Mesenchymal stem cell (in vitro differentiated cells and primary cell): Measurements from ENCODE around the gene RALY.
A peak's percentile ranks its signal among the peaks of the same experiment; 100 is the strongest.

Experiments used
- DNase-seq: peaks from one replicate; pipeline ENCODE4 v3.0.0-alpha.2; 2013
- H2AFZ ChIP-seq: one replicate; pipeline ENCODE4 v1.6.1; 2013; ENCODE audit warnings: low read depth, mild to moderate bottlenecking, control low read depth, inconsistent platforms, low read length, moderate library complexity
- H2AK5ac ChIP-seq: 2 replicates; pipeline ENCODE4 v1.6.1; 2013; ENCODE audit warnings: low read length, moderate library complexity, mild to moderate bottlenecking, inconsistent platforms; ENCODE audit not compliant: severe bottlenecking
- H2BK120ac ChIP-seq: one replicate; pipeline ENCODE4 v1.6.1; 2013; ENCODE audit warnings: low read depth, mild to moderate bottlenecking, inconsistent platforms, low read length, moderate library complexity
- H2BK12ac ChIP-seq, 2 experiments: one replicate each; pipeline ENCODE4 v1.6.1; 2013; ENCODE audit warnings: inconsistent platforms in 2 of 2, low read length in 2 of 2, mild to moderate bottlenecking in 2 of 2, moderate library complexity in 2 of 2, control low read depth in 1 of 2
- H2BK15ac ChIP-seq: one replicate; pipeline ENCODE4 v1.6.1; 2013; ENCODE audit warnings: mild to moderate bottlenecking, low read depth, inconsistent platforms; ENCODE audit not compliant: poor library complexity, severe bottlenecking
- H2BK5ac ChIP-seq: 2 replicates; pipeline ENCODE4 v1.6.1; 2013; ENCODE audit warnings: low read depth, mild to moderate bottlenecking, low read length, control low read depth, inconsistent platforms; ENCODE audit not compliant: poor library complexity, severe bottlenecking
- H3K14ac ChIP-seq, 2 experiments: one replicate each; pipeline ENCODE4 v1.6.1; 2013; ENCODE audit warnings: inconsistent platforms in 2 of 2, low read length in 2 of 2, control low read depth in 1 of 2, mild to moderate bottlenecking in 1 of 2, moderate library complexity in 1 of 2
- H3K18ac ChIP-seq, 2 experiments: one replicate each; pipeline ENCODE4 v1.6.1; 2013; ENCODE audit warnings: inconsistent platforms in 2 of 2, low read length in 2 of 2, control low read depth in 1 of 2, low read depth in 1 of 2, mild to moderate bottlenecking in 1 of 2
- H3K23ac ChIP-seq, 2 experiments: one replicate each; pipeline ENCODE4 v1.6.1; 2013; ENCODE audit warnings: inconsistent platforms in 2 of 2, low read length in 2 of 2, mild to moderate bottlenecking in 2 of 2, moderate library complexity in 2 of 2, control low read depth in 1 of 2
- H3K27ac ChIP-seq: 2 replicates; pipeline ENCODE4 v1.5.1; 2013; ENCODE audit warnings: mild to moderate bottlenecking, moderate library complexity, low read length, control low read depth, inconsistent platforms; ENCODE audit not compliant: poor library complexity, severe bottlenecking
- H3K27me3 ChIP-seq, 2 experiments: 2 replicates each; pipeline versions ENCODE4 v1.6.1 to v1.7.0; 2013; ENCODE audit warnings: low read length in 2 of 2, mild to moderate bottlenecking in 2 of 2, moderate library complexity in 2 of 2, control low read depth in 1 of 2, inconsistent platforms in 1 of 2; ENCODE audit not compliant: control insufficient read depth in 1 of 2, insufficient read depth in 1 of 2
- H3K36me3 ChIP-seq, 2 experiments: 2 replicates each; pipeline versions ENCODE4 v1.6.1 to v1.7.0; 2013; ENCODE audit warnings: low read length in 2 of 2, control low read depth in 1 of 2, inconsistent platforms in 1 of 2, low read depth in 1 of 2, mild to moderate bottlenecking in 1 of 2; ENCODE audit not compliant: insufficient read depth in 2 of 2, control insufficient read depth in 1 of 2
- H3K4ac ChIP-seq, 2 experiments: one replicate each; pipeline ENCODE4 v1.6.1; 2013; ENCODE audit warnings: inconsistent platforms in 2 of 2, low read length in 2 of 2, mild to moderate bottlenecking in 2 of 2, moderate library complexity in 2 of 2, control low read depth in 1 of 2, low read depth in 1 of 2
- H3K4me1 ChIP-seq: 2 replicates; pipeline ENCODE4 v1.6.1; 2013; ENCODE audit warnings: low read depth, low read length, control low read depth; ENCODE audit not compliant: control insufficient read depth, insufficient read depth
- H3K4me2 ChIP-seq: 2 replicates; pipeline ENCODE4 v1.6.1; 2013; ENCODE audit warnings: low read length, mild to moderate bottlenecking, inconsistent platforms; ENCODE audit not compliant: poor library complexity, severe bottlenecking
- H3K4me3 ChIP-seq, 2 experiments: 2 replicates each; pipeline versions ENCODE4 v1.5.1 to v1.7.0; 2013; ENCODE audit warnings: low read length in 2 of 2, mild to moderate bottlenecking in 2 of 2, control low read depth in 1 of 2, low read depth in 1 of 2; ENCODE audit not compliant: insufficient read depth in 1 of 2
- H3K79me1 ChIP-seq: replicated peaks from 2 replicates; pipeline ENCODE4 v1.6.1; 2013; ENCODE audit warnings: mild to moderate bottlenecking, control low read depth, low read length, inconsistent platforms; ENCODE audit not compliant: poor library complexity, severe bottlenecking
- H3K9ac ChIP-seq: 2 replicates; pipeline ENCODE4 v1.7.0; 2013; ENCODE audit warnings: mild to moderate bottlenecking, low read length, moderate library complexity
- H3K9me3 ChIP-seq: 2 replicates; pipeline ENCODE4 v1.7.0; 2013; ENCODE audit warnings: mild to moderate bottlenecking, low read length; ENCODE audit not compliant: control insufficient read depth
- H4K8ac ChIP-seq: one replicate; pipeline ENCODE4 v1.6.1; 2013; ENCODE audit warnings: inconsistent platforms, mild to moderate bottlenecking, low read length, moderate library complexity
- H4K91ac ChIP-seq: one replicate; pipeline ENCODE4 v1.6.1; 2013; ENCODE audit warnings: mild to moderate bottlenecking, low read length, inconsistent platforms
- WGBS: methylation state at CpG from one replicate; pipeline ENCODE4 v1.1.7; 2013; ENCODE audit warnings: mixed read lengths; 5-methylcytosine and 5-hydroxymethylcytosine counted together

RALY gene

GRCh38 chr20:34078540-34078939, 84.8 kb downstream of the RALY start:
- no peak overlapping the region for H3K4ac ChIP-seq
- no peak overlapping the region for H2AK5ac ChIP-seq
- no peak overlapping the region for H3K23ac ChIP-seq
- WGBS = 98% methylated on average over 5 of the region's 5 CpGs
- H2BK15ac ChIP-seq = no peak overlapping the region
- H3K18ac ChIP-seq = no peak overlapping the region
- no peaks in the 10 kb centered on the region for H3K27me3 ChIP-seq
- H3K4me2 ChIP-seq = no peak overlapping the region
- no peak overlapping the region for H4K91ac ChIP-seq
- H3K9me3 ChIP-seq = no peaks in the 10 kb centered on the region
- H3K4me1 ChIP-seq = peaks cover 4% of the 10 kb centered on the region
- H3K79me1 ChIP-seq = peaks cover 63% of the 10 kb centered on the region
- H2BK12ac ChIP-seq = no peak overlapping the region
- H3K14ac ChIP-seq = no peak overlapping the region
- H2BK5ac ChIP-seq = no peak overlapping the region
- no peak overlapping the region for H3K27ac ChIP-seq
- no peak overlapping the region for H2AFZ ChIP-seq
- no peak overlapping the region for H2BK120ac ChIP-seq
- peaks cover 73 to 76% of the 10 kb centered on the region in 2 experiments for H3K36me3 ChIP-seq
- H3K9ac ChIP-seq = no peak overlapping the region
- no peak overlapping the region for H3K4me3 ChIP-seq
- no peak overlapping the region for H4K8ac ChIP-seq
- DNase-seq = no peak

- Histone ChIP-seq H2BK12ac (no peak overlapping the region), H4K91ac (no peak overlapping the region), H3K23ac (no peak overlapping the region), H3K36me3 (peaks cover 72 to 86% of the 10 kb centered on the region in 2 experiments), H3K4me2 (no peak overlapping the region), H2AFZ (no peak overlapping the region), H3K9ac (no peak overlapping the region), H2BK15ac (no peak overlapping the region), H3K18ac (no peak overlapping the region), H3K27ac (no peak overlapping the region), H3K4ac (no peak overlapping the region), H3K27me3 (no peaks in the 10 kb centered on the region), H2BK5ac (no peak overlapping the region), H3K9me3 (no peaks in the 10 kb centered on the region), H3K4me3 (no peak overlapping the region), H4K8ac (no peak overlapping the region), H3K79me1 (peaks cover 58% of the 10 kb centered on the region), H2BK120ac (no peak overlapping the region), H2AK5ac (no peak overlapping the region), H3K14ac (no peak overlapping the region), H3K4me1 (peaks cover 4% of the 10 kb centered on the region)
- DNase-seq = no peak
- WGBS = 97% methylated on average over 6 of the region's 6 CpGs
These were observed 86.1 kb downstream of the RALY start for GRCh38 chr20:34079818-34080217.

DNA sequence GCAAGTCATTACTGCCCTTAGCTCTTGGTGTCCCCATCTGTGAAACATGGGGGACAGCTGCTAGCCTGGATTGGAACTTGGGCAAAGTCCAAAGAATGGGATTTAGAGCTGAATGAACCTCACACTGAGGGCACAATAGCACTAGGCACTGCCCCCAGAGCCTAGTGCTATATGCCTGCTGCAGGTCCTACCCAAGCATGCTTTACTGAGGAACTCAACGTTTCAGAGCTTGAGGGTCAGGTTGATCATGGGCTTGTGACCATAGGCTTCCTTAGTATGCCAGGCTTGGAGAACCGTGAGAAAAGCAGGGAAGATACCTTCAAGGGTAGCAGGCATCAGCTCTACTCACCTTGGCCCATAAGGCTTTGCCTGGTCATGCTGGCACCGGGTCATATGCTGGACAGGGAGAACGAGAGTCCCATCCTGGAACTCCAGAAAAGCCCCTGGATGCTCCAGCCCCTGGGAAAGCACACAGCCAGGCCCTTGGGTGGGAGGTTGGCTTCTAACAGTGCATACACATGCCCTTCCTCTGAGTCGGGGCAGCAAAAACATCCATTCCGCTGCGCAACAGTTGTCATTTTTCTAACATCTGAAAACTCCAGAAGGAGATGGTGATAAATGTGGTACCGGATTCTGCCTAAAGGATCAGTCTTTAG, 88.6 kb downstream of the RALY start:
- H2AFZ ChIP-seq = no peak overlapping the region
- no peak overlapping the region for H2AK5ac ChIP-seq
- no peak for DNase-seq
- H2BK120ac ChIP-seq = no peak overlapping the region
- H3K4ac ChIP-seq = no peak overlapping the region
- WGBS = 97% methylated on average over 8 of the region's 8 CpGs
- peak overlapping the region; percentile 2 for H3K9ac ChIP-seq
- no peak overlapping the region for H4K8ac ChIP-seq
- no peak overlapping the region for H3K27ac ChIP-seq
- H3K4me2 ChIP-seq = no peak overlapping the region
- H3K36me3 ChIP-seq = peaks cover 71 to 84% of the 10 kb centered on the region in 2 experiments
- no peaks in the 10 kb centered on the region for H3K27me3 ChIP-seq
- H3K9me3 ChIP-seq = no peaks in the 10 kb centered on the region
- H2BK5ac ChIP-seq = no peak overlapping the region
- H4K91ac ChIP-seq = no peak overlapping the region
- H3K18ac ChIP-seq = no peak overlapping the region
- H3K4me3 ChIP-seq = no peak overlapping the region
- H3K23ac ChIP-seq = no peak overlapping the region
- H3K4me1 ChIP-seq = peaks cover 3% of the 10 kb centered on the region
- no peak overlapping the region for H2BK15ac ChIP-seq
- no peak overlapping the region for H2BK12ac ChIP-seq
- H3K79me1 ChIP-seq = peaks cover 48% of the 10 kb centered on the region
- H3K14ac ChIP-seq = no peak overlapping the region

DNA sequence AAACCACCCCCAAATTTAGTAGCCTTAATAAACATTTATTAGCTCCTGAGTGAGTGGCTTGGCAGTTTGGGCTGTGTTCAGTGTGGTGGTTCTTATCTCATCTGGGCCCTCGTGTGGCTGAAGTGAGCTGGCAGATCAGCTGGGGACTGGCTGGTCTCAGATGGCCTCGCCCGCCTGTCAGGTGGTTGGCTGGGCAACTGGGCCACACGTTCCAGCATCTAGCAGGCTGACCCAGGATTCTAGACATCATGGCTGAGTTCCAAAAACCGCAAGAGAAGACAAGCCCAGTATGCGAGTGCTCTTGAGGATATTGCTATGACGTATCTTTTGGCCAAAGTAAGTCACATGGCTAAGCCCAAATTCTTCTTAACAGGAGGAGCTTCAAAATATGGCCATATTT, 89.4 kb downstream of the RALY start:
- no peak overlapping the region for H2BK5ac ChIP-seq
- H3K9ac ChIP-seq = peak overlapping the region; percentile 48
- no peaks in the 10 kb centered on the region for H3K27me3 ChIP-seq
- H2AFZ ChIP-seq = no peak overlapping the region
- no peak overlapping the region for H2BK12ac ChIP-seq
- H3K36me3 ChIP-seq = peaks cover 68 to 82% of the 10 kb centered on the region in 2 experiments
- H3K18ac ChIP-seq = no peak overlapping the region
- no peak overlapping the region for H2BK120ac ChIP-seq
- H3K23ac ChIP-seq = no peak overlapping the region
- H2AK5ac ChIP-seq = no peak overlapping the region
- H4K8ac ChIP-seq = no peak overlapping the region
- no peak overlapping the region for H4K91ac ChIP-seq
- H3K27ac ChIP-seq = no peak overlapping the region
- H3K9me3 ChIP-seq = no peaks in the 10 kb centered on the region
- H3K79me1 ChIP-seq = peaks cover 43% of the 10 kb centered on the region
- peaks cover 3% of the 10 kb centered on the region for H3K4me1 ChIP-seq
- 84% methylated on average over 7 of the region's 7 CpGs for WGBS
- no peak overlapping the region for H2BK15ac ChIP-seq
- no peak overlapping the region for H3K4me3 ChIP-seq
- no peak overlapping the region for H3K14ac ChIP-seq
- no peak overlapping the region for H3K4ac ChIP-seq
- no peak overlapping the region for H3K4me2 ChIP-seq
- peak; percentile 16 for DNase-seq
